Activated T-cell treated with anti-CD3 and anti-CD28 coated beads for 48 hours (primary cell): ENCODE results near the gene SHISAL1.

Experiments
- DNase-seq: peaks from one replicate; pipeline ENCODE4 v3.0.0-alpha.2; 2020; ENCODE audit warnings: low read depth

Gene SHISAL1

GRCh38 chr22:44312766-44313165, at the start of gene SHISAL1:
Gene SHISAL1 (minus strand): TSS chr22:44312951. CDS start chr22:44300945, 12,006 bp downstream.
- no peak for DNase-seq

- no peak for DNase-seq
Observed at GRCh38 chr22:44361391-44362126, 48.8 kb upstream of the SHISAL1 start.

- no peak for DNase-seq
Observed at GRCh38 chr22:44360668-44361381, 48.1 kb upstream of the SHISAL1 start.

GRCh38 chr22:44360306-44360667, 47.5 kb upstream of the SHISAL1 start:
- no peak for DNase-seq

GRCh38 chr22:44359496-44360110, 46.9 kb upstream of the SHISAL1 start:
- no peak for DNase-seq

- no peak for DNase-seq
Observed at GRCh38 chr22:44358709-44359440, 46.1 kb upstream of the SHISAL1 start.

GRCh38 chr22:44357966-44358465, 45.3 kb upstream of the SHISAL1 start:
- DNase-seq, result no peak

- DNase-seq, result no peak
Observed at GRCh38 chr22:44357296-44357965, 44.7 kb upstream of the SHISAL1 start.

GRCh38 chr22:44355716-44356070, 42.9 kb upstream of the SHISAL1 start:
- no peak for DNase-seq

GRCh38 chr22:44354288-44354687, 41.5 kb upstream of the SHISAL1 start:
- no peak for DNase-seq

- no peak for DNase-seq
Observed at GRCh38 chr22:44353041-44353440, 40.3 kb upstream of the SHISAL1 start.

GRCh38 chr22:44352378-44353035, 39.8 kb upstream of the SHISAL1 start:
- no peak for DNase-seq

GRCh38 chr22:44351685-44352377, 39.1 kb upstream of the SHISAL1 start:
- peak; percentile 29 for DNase-seq

GRCh38 chr22:44351037-44351436, 38.3 kb upstream of the SHISAL1 start:
- DNase-seq, result no peak

- no peak for DNase-seq
Observed at GRCh38 chr22:44349594-44349993, 36.8 kb upstream of the SHISAL1 start.

GRCh38 chr22:44348971-44349560, 36.3 kb upstream of the SHISAL1 start:
- DNase-seq, result no peak

GRCh38 chr22:44347549-44347948, 34.8 kb upstream of the SHISAL1 start:
- no peak for DNase-seq

GRCh38 chr22:44347080-44347479, 34.3 kb upstream of the SHISAL1 start:
- DNase-seq, result no peak

GRCh38 chr22:44345872-44346271, 33.1 kb upstream of the SHISAL1 start:
- no peak for DNase-seq

GRCh38 chr22:44344407-44344806, 31.7 kb upstream of the SHISAL1 start:
- no peak for DNase-seq
